Renal cortex interstitium (tissue), 11 donors: ENCODE results near the gene FGF1. TPM values are rescaled to one million over a fixed set of nuclear protein-coding genes. Genes with fewer than 3 reads are reported as not detected.
A peak's percentile ranks its signal among the peaks of the same experiment; 100 is the strongest.

Experiments used
- DNase-seq, 11 donors: peaks; one replicate each; pipeline ENCODE4 v3.0.0-alpha.2; 2013; ENCODE audit warnings: low read depth in 9 of 11, low spot score in 4 of 11; ENCODE audit errors: extremely low read depth in 1 of 11
- polyA plus RNA-seq, 3 donors: library from polyadenylated mRNA; unstranded; fragments of 120-200 nt; gene quantifications; one replicate each; pipeline ENCODE4 v1.2.1, GENCODE V29; 2013; ENCODE audit not compliant: insufficient read length in 3 of 3

The FGF1 gene
- polyA plus RNA-seq, 3 donors, result 16.4 to 17.5 (median 17.3) TPM

GRCh38 chr5:142701673-142702311 lies 15.9 kb upstream of the FGF1 start:
- no peak for DNase-seq

GRCh38 chr5:142700566-142700965 lies 14.7 kb upstream of the FGF1 start:
- DNase-seq, result no peak

- DNase-seq, result peak; percentile 66 to 87 (median 80)
Observed at GRCh38 chr5:142699184-142699720, 13.4 kb upstream of the FGF1 start.

GRCh38 chr5:142698447-142699183 lies 12.7 kb upstream of the FGF1 start:
- no peak for DNase-seq

- DNase-seq, result peak in 1 of 11 donors; percentile 29
Observed at GRCh38 chr5:142697356-142698255, 11.7 kb upstream of the FGF1 start.

- no peak for DNase-seq
Observed at GRCh38 chr5:142696379-142696778, 10.5 kb upstream of the FGF1 start.

GRCh38 chr5:142694092-142694856 lies 8.4 kb upstream of the FGF1 start:
- DNase-seq, result no peak

GRCh38 chr5:142692321-142692894 lies 6.5 kb upstream of the FGF1 start:
- DNase-seq, result no peak

GRCh38 chr5:142690667-142691066 lies 4.8 kb upstream of the FGF1 start:
- DNase-seq, result no peak

- DNase-seq, result no peak
Observed at GRCh38 chr5:142689081-142689480, 3.2 kb upstream of the FGF1 start.

GRCh38 chr5:142688281-142688989 lies 2.5 kb upstream of the FGF1 start:
- no peak for DNase-seq

- DNase-seq, result no peak
Observed at GRCh38 chr5:142686968-142687367, 1.1 kb upstream of the FGF1 start.

- no peak for DNase-seq
Observed at GRCh38 chr5:142686210-142686734, 382 bp upstream of the FGF1 start.

GRCh38 chr5:142684508-142685041 lies 1.3 kb downstream of the FGF1 start:
- no peak for DNase-seq

GRCh38 chr5:142683881-142684505 lies 1.9 kb downstream of the FGF1 start:
- no peak for DNase-seq

GRCh38 chr5:142683116-142683515 lies 2.8 kb downstream of the FGF1 start:
- DNase-seq, result no peak
